ENCODE data around the gene FBP2.

Gene FBP2

DNA sequence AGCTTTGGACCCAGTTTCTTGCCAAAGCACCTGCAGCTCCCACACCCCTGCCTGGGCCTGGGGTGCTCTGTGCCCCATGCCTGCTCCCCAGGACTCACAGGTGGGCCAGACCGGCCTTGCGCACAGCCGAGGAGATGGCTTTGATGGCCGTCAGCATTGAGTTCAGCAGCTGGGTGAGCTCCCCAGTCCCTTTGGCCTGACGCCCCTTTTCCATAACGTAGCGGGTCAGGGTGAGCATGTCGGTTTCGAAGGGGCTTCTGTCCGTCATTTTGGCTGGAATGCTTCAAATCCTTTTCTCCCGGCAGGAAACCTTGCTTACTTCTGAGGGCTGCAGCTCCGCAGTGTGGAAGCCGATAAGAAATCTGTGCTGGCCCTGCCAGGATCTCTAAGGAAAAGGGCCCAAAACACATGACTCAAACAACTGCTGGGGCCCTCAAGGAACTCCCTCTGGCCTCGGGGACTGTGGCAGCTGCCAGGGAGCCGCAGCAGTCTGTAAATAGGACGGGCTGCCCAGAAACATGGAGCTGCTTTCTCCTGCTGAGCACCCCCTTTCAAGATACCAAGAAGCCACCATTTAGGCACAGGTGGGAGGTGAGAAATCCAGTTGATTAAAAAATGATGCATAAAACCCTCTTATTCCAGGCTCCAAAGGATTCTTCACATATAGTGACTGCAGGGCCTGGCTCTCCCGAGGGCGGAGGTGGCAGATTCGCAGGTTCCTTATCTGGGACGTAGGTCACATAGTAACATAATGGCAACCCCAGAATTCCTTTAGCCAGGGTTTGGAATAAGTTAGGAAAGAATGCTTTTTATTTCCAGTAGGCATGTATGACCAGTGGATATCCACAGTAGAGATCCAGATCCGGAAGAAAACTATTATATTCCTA, at the start of gene FBP2:
TSS of gene FBP2 (minus strand) at position 366 of the 887 bp plus-strand sequence. CDS start at position 268, 98 bp downstream.
- DNase-seq (ENCODE audit: low spot score): no peak

DNA sequence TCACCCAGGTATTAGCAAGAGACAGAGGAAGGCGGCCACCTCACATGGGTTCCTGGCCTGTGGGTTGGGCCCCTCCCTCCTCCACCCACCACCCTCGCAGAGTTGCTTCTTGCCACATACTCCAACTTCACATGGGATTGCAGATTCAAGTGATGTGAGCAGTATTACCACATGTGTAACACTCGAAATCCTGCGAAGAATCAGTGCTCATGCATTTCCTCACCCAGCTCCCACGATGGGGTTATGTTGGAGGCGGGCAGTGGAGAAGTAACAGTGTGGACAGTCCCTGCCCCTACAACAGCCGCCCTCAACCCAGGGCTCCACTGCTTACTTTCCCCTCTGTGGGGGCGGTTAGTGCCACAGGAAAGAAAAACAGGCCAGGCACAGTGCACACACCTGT, 49.6 kb upstream of the FBP2 start:
- no peak for DNase-seq (ENCODE audit: low spot score)

DNA sequence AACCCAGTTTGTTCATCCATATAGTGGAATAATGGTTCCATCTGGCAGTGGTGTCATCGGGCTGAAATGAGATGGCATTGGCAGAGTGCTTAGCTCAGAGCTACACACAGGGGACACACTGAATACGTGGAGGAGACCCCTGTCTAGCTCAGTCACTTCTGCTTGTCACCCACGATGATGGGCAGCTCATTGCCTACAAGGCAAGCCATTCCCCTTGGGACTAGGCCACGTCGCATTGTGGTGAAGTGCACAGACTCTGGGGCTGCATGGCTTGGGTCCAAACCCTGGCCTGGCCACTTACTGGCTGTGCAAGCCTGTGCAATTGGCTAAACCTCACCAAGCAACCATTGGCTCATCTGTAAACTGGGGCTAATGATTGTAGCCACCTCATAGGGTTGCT, 48.9 kb upstream of the FBP2 start:
- DNase-seq (ENCODE audit: low spot score): no peak

DNA sequence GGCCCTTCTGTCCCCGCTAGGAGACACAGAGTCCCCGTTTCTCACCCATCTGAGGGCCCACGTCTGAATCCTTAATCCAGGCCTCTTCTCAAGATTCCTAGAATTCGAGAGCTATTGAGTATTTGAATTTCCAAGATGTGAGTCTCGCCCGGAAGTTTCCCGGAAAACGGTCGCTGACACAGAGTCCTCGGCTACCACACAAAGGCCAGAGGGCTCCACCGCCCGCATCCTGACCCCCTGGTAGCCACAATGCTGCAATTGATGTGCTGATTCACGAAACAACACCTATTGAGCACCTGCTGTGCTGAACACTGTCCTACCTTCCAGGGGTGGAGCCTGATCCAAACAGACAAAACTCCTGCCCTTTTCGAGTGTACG, 46.4 kb upstream of the FBP2 start:
- DNase-seq (ENCODE audit: low spot score): no peak

DNA sequence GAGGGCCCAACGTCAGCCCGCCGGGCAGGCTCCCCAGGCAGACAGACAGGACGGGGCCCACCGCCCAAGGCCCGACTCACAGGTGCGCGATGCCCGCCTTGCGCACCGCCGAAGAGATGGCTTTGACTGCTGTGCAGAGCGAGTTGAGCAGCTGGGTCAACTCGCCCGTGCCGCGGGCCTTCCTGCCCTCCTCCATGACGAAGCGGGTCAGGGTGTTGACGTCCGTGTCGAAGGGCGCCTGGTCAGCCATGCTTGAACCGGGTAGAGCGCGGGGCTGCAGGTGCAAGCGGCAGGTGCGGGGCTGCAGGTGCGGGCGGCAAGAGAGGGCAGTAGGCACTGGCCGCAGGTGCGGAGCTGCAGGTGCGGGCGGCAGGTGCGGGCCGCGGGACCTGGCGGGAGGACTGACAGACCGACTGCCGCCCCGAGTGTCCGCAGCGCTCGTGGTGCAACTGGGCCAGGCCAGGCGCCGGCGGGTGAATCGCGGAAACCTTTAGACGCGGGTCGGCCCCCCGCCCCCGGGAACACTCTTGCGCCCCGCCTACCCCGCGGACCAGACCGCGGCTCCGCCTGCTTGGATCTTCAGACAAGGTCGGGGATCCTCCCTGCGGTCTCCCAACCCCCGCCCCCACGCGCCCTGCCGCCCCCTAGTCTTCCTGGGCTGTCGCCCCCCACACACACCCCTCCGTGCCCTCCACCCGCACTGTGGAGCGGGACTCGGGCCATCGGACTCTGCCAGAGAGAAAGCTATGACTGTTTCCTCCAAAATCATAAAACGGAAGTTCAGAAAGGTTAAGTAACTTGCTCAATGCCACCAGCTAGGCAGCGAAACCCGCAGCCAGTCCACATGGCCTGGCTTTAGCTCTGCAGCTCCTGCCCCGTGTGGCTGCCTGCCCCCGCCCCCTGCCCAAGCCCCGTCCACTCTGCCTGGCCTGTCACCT, 45.7 kb upstream of the FBP2 start, which contains the start of gene FBP1:
TSS of gene FBP1 (minus strand) at position 458 of the 938 bp plus-strand sequence. CDS start at position 250, 208 bp downstream.
- DNase-seq (ENCODE audit: low spot score): no peak

DNA sequence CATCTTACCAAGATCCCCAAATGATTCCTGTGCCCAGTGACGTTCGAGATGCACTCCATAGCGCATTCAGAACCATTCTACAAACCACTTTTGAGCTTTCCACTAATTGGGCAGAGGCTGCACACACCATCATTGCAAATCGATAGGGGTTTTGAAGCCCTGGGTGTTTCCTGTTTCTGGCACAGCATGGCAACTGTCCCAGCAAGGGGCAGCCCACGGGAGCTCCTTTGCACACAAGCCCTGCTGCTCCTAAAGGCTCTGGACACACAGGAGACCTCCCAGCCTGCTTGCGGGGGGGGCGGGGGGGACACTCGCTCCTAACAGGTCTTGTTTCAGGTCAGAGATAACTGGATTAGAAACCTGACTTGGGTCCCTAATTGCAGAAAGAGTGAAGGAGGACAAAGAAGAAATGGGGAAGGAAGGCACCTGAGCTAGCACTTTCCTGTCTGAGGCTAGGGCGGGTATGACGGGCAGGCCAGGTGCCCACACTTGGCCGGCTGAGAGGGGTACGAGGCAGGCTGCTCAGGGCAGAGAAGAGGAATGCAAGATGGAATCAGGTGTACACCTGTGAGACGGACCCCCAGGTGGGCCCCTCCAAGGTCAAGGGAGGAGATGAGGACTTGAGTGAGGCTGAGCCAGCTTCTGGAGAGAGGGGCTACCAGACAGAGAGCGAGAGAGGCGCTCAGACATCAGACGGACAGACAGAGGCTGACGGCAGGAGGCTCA, 44.9 kb upstream of the FBP2 start:
- no peak for DNase-seq (ENCODE audit: low spot score)

DNA sequence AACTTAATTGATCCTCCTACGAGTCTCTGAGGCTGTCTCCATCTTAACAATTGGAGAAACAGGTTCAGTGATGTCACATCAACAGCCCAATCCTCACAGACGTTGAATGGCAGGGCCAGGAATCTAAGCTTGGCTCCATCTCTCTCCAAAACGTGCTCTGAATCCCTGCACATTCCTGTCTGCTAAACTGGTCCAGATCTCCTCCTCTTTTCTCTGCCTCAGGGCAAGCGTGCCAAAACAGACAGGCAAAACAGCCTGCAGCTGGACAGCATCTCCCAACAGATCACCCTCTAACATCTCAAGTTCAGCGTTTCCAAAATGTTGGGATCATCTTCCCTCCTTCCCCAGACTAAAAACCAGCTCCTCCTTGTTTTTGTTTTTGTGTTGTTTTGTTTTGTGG, 39.1 kb upstream of the FBP2 start:
- no peak for DNase-seq (ENCODE audit: low spot score)

DNA sequence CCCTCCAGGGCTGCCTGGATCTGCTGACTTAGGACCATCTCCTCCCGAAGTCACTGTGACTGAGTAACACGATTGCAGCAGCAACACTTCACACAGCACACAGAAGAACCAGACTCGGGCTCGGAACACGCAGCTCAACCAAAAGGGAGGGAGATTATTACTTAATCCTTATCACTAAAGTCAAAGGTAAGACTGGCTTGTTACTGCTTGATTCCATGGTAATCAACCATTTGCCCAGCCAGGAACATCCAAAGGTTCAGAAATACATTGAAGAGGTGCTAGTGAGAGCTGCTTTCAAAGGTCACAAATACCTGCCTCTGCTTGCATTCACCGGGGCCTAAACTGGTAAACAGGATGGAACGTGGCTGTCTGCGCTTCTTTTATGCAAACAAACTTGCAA, 38.0 kb upstream of the FBP2 start:
- DNase-seq (ENCODE audit: low spot score): no peak

DNA sequence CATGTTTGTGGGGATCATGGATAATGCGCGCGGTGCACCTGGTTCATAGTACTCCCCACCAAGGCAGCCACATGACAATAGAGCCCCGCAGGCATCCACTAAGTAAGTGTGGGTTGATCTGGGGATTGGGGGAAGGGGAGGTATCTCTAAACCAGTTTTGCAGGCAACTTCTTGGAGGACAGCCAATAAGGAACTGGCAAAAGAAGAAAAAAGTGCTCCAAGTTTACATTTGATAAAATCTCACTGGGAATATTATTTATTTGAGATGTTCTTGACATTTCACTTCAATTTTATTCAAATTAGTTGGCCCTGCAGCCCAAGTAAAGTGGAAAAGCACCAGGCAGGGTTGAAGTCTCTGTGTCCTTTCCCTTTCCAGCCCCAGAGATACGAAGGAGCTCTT, 37.2 kb upstream of the FBP2 start:
- DNase-seq (ENCODE audit: low spot score): no peak

DNA sequence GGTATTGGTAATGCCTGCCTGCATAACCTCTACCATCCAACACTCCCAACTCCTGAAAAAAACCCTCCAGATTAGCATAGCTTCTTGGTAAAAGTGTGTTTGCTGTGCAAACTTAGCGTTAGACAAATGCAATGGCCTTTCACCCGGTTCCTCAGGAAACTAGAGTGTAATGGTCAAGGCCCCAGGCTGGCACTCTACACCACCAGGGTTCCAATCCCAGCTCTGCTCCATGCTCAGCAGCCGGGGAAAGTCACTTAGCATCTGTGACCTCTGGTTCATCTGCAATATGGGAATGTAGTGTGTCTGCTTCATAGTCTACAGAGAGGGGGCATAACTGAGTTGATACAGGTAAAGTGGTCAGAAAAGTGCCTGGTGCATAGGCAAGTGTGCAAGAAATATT, 36.7 kb upstream of the FBP2 start:
- no peak for DNase-seq (ENCODE audit: low spot score)

DNA sequence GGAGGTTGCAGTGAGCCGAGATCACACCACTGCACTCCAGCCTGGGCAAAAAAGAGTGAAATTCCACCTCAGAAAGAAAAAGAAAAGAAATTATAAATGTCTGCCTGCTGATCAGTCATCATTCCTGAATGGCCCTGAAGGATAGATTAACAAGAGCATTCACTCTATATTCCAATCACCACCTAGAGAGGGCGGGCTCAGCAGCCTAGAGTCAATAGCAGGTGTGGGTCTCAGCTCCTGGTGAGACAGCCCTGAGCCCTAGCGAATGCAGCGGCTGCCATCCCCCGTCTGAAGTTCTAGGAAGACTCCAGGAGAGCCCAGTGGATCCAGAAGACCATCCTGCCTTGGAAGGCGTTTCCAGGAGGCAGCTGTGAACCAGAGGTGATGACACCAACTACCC, 33.7 kb upstream of the FBP2 start:
- no peak for DNase-seq (ENCODE audit: low spot score)

DNA sequence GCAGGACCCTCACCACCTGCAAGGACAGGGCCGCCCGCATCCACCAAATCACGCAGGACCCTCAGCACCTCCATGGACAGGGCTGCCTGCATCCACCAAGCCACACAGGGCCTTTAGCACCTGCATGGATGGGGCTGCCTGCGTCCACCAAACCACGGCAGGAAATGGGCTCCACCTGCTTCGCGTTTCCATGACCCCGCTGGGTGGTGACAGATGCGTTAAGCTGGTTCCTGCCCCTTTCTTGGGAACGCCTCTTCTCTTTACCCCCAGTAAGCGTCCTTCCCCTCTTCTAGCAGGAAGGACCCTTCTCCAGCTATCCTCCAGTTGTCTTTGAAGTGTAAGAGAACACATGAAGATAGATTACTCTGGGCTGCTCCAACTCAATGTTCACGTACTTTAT, 32.2 kb upstream of the FBP2 start:
- no peak for DNase-seq (ENCODE audit: low spot score)

DNA sequence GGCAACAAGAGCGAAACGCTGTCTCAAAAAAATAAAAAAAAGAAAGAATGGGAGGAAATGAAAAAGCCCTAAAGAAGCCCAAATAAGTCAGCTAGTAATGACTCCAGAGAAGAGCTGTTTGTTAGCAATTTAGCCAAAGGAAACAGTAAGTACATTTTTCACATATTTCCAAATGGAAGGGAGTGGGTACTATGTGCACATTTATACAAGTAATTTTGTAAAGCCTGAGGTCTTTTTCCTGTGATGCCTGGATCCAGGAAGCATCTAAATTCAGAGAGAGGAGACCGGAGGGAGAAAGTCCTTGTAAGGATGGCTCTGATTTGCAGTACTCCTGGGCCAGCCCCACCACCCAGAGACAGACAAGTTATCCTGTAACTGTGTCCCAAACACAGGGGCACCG, 31.0 kb upstream of the FBP2 start:
- no peak for DNase-seq (ENCODE audit: low spot score)

DNA sequence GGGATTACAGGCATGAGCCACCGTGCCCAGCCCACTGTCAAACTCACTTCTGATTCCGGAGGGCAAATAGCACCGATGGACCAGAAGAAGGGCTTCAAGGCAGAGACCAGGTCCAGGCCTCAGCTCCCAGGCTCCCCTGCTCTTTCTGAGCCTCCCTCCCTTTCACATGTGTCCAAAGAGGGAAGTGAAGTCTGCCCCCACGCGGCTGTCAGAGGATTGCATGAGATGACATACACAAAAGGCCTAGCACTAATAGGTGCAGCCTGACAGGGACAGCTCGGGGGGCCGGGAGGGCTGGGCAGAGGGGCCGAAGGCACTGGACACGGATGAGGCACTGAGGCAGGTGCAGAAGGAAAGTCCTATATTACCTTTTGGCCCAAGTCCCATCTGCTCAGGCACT, 29.6 kb upstream of the FBP2 start:
- DNase-seq (ENCODE audit: low spot score): no peak

DNA sequence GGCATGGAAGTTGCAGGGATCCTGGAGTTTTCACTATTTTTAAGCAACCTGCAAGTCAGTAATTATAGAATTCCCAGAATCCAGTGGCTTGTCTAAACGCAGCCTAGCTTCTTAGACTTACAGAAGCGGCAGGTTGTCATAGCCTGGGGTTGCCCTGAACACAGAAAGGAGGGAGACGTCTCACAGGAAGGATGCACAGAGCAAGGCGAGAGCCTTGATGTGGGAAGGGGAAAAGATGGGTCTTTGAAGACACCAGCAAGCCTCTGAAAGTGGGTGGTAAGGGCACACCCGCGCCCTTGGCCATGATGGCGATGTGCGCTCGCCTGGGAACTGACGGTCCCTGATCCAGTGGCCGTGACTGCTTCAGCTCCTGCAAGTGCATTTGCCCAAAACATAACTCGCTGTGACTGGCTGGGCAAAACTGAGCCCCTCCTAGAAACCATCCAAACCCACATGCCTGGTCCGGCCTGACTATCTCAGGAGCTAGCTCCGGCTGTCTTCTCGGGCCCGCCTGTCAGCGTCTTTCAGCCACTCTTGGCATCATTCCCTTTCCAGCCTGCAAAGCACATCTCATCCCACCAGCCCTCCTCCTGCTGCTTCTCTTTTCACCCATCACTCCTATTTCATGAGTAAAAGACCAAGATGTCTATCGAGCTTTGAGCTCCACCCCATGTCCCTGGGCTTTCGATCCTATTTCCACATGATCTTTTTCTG, 28.6 kb upstream of the FBP2 start:
- DNase-seq (ENCODE audit: low spot score): no peak

DNA sequence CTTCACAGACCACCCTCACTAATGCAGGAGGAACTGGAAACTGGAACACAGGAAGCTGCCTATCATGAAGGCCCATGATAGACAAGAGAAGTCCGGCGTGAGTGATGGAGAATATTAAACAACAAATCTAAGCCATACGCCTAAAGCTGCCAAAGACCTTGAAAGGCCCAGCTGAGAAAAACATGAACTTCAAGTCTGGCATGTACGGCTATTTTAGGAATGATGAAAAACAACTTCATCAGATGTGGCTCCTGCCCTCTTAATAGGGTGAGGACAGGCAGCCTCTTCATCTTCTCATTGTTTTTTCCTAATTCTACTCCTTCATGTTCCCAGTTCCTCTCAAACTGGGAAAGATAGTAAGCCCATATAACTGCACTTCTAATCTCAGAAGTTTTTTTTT, 25.4 kb upstream of the FBP2 start:
- DNase-seq (ENCODE audit: low spot score): no peak

DNA sequence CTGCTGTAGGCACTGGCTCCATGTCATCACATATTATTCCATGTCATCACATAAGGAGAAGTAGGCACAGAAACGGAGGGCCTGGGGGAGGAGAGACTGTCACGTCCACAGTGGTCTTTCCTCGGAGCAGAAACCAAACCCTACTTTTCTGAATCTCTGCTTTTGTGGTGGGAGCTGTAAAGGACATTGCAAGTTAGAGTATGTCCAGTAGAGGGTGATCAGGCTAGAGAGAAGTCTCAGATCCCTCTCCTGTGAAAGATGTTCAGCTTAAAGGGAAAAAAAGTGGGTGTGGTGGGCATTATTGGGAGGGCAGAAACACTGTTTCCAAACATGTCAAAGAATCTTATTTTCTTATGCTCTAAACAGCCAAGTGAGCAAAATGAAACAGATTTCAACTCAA, 19.4 kb upstream of the FBP2 start:
- DNase-seq (ENCODE audit: low spot score): no peak

DNA sequence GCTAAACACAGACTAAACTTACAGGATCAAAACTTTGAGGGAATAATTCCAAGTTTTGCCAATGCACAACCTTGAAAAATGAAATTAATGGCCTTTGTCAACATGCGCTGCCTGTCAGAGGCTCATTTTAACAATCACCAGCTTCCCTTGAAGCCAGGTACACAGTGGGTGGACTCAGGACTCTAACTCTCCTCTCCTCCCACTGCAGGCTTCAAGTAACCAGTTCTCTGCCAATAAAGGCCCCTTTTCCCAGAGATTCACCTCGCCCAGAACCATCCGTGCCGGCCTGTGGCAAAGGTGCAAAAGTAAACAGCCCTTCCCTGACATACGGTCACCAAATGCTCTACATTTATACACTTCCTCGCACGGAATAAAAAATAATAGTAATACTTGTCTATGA, 18.4 kb upstream of the FBP2 start:
- no peak for DNase-seq (ENCODE audit: low spot score)

DNA sequence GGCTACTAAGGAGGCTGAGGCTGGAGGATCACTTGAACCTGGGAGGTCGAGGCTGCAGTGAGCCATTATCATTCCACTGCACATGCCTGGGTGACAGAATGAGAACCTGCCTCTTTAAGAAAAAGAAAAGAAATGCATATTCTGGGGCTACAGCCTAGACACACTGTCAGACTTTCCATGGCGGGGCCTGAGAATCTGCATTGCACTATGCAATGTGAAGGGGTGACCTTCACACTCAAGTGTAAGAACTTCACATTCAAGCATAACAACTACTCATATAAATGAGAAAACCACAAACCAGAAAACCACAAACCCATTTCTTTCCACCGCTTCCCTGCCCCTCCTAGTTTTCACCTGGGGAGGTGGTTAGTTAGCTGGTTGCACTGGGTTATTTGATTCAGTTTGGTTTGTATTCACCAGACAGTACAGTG, 18.0 kb upstream of the FBP2 start:
- no peak for DNase-seq (ENCODE audit: low spot score)

DNA sequence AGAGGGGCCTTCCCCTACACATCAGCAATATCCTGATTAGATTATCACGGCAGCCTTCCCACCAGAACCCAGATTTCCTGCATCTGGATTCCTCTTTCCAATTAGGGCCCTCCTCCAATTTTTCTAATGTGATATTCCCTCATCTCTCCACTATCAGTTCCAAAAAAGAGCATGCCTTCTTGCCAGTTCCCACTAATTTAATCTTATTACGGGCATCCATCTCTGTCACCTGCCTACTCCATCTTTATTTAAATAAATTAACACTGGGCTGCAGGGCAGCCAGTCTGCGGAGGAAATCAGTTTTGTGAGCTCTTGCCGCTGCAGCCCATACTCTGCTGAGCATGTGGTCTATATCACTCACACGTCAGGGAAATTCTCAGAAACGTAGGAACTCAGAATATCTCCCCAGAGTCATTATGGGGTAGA, 16.6 kb upstream of the FBP2 start:
- no peak for DNase-seq (ENCODE audit: low spot score)

DNA sequence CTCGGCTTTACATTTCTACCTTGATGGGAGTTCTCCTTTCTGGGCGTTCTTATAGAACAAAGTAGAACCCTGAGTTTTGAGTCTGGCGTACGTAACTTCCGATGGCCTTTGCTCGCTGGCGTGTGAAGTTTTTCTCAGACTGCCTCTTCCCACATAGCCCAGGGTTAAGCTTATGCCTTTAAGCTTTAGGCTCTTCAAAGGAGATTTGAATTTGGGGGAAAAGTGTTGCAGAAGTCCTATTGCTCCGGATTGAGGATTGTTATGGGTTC, 13.7 kb upstream of the FBP2 start:
- no peak for DNase-seq (ENCODE audit: low spot score)
